ENCODE measurements around the gene NUDT4.
"Not testable (repeated sequence)": the region's sequence is repeated elsewhere in the genome, so short reads cannot be mapped to it uniquely, and the experiment has no call there.

- not testable (repeated sequence) for TF ChIP-seq CTCF (conservative IDR thresholded peaks at IDR 0.05); EZH2 (IDR thresholded peaks at IDR 0.05; ENCODE audit: low read depth)
These were observed 33.3 kb downstream of the NUDT4 start for GRCh38 chr12:93411060-93411459.

All from PC-9 (cell line).